Thyroid gland (tissue), 4 donors: ENCODE results near the gene NPW.

Experiments used
- POLR2A ChIP-seq, 2 donors: fragments of 450-650 bp; IDR thresholded peaks; one replicate each; pipeline ENCODE4 v1.6.1; 2017; ENCODE audit warnings: antibody characterized with exemption in 2 of 2, mild to moderate bottlenecking in 2 of 2, moderate library complexity in 1 of 2
- TF ChIP-seq, protein P1 (sequence below), 6 experiments: fragments of 200-600 bp in 3 of 6; fragments of 450-650 bp in 3 of 6; sonication (generic) in 3 of 6; IDR thresholded peaks; one replicate each; pipeline ENCODE4 v1.5.1; 2016 to 2019; ENCODE audit warnings: antibody characterized with exemption in 6 of 6, mild to moderate bottlenecking in 2 of 6, inconsistent platforms in 1 of 6, moderate library complexity in 1 of 6

DNA sequence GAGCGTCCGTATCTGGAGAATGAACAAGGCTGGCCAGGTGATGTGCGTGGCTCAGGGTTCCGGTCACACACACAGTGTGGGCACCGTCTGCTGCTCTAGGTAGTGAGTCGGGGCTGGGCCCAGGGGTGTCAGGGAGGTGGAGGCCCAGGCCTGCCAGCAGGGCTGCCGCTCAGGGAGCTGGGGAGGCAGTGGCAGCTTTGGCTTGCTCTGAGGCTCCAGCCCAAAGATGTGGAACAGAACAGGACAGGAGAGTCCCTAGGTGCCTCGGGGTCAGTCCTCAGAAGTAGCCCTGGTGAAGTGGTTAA lies 43.4 kb upstream of the NPW start:
- TF ChIP-seq, protein P1, sequence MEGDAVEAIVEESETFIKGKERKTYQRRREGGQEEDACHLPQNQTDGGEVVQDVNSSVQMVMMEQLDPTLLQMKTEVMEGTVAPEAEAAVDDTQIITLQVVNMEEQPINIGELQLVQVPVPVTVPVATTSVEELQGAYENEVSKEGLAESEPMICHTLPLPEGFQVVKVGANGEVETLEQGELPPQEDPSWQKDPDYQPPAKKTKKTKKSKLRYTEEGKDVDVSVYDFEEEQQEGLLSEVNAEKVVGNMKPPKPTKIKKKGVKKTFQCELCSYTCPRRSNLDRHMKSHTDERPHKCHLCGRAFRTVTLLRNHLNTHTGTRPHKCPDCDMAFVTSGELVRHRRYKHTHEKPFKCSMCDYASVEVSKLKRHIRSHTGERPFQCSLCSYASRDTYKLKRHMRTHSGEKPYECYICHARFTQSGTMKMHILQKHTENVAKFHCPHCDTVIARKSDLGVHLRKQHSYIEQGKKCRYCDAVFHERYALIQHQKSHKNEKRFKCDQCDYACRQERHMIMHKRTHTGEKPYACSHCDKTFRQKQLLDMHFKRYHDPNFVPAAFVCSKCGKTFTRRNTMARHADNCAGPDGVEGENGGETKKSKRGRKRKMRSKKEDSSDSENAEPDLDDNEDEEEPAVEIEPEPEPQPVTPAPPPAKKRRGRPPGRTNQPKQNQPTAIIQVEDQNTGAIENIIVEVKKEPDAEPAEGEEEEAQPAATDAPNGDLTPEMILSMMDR (IDR thresholded peaks at IDR 0.05): no peak
- no peak for TF ChIP-seq POLR2A (IDR thresholded peaks at IDR 0.05)
